Fibroblast of lung (primary cell): ENCODE data around the gene ADAMTS10. TPM values are rescaled to one million over a fixed set of nuclear protein-coding genes. Genes with fewer than 3 reads are reported as not detected.
"Not testable (repeated sequence)": the region's sequence is repeated elsewhere in the genome, so short reads cannot be mapped to it uniquely, and the experiment has no call there.

Experiments
- DNase-seq, 2 donors: peaks; one replicate each; pipeline versions ENCODE4 v3.0.0 to v3.0.0-alpha.2; 2010; ENCODE audit warnings: low read depth in 2 of 2
- H2AFZ ChIP-seq: 2 replicates; pipeline ENCODE4 v1.5.1; 2012; ENCODE audit warnings: low read length, control low read depth, inconsistent platforms
- H3K27ac ChIP-seq: 2 replicates; pipeline ENCODE4 v1.5.1; 2011; ENCODE audit warnings: low read length, control low read depth; ENCODE audit not compliant: insufficient read depth
- H3K27me3 ChIP-seq: 2 replicates; pipeline ENCODE4 v1.5.1; 2011; ENCODE audit warnings: mild to moderate bottlenecking, low read length; ENCODE audit not compliant: control insufficient read depth, insufficient read depth
- H3K36me3 ChIP-seq: 2 replicates; pipeline ENCODE4 v1.5.1; 2011; ENCODE audit warnings: low read length; ENCODE audit not compliant: control insufficient read depth, insufficient read depth
- H3K4me1 ChIP-seq: 2 replicates; pipeline ENCODE4 v1.5.1; 2011; ENCODE audit warnings: low read length; ENCODE audit not compliant: control insufficient read depth, insufficient read depth; ENCODE audit errors: extremely low read depth
- H3K4me2 ChIP-seq: 2 replicates; pipeline ENCODE4 v1.5.1; 2011; ENCODE audit warnings: low read length, control low read depth; ENCODE audit not compliant: insufficient read depth; ENCODE audit errors: extremely low read depth
- H3K4me3 ChIP-seq, 4 experiments: fragments of 200-600 bp in 1 of 4; sonication (generic) in 1 of 4; replicated peaks in 1 of 4; 2 replicates each; pipeline ENCODE4 v1.5.1; 2011 to 2016; ENCODE audit warnings: low read length in 4 of 4, low read depth in 3 of 4, mild to moderate bottlenecking in 3 of 4, control low read depth in 2 of 4, inconsistent platforms in 1 of 4, mixed read lengths in 1 of 4; ENCODE audit not compliant: insufficient read depth in 1 of 4; ENCODE audit errors: control extremely low read depth in 1 of 4
- H3K79me2 ChIP-seq: 2 replicates; pipeline ENCODE4 v1.5.1; 2012; ENCODE audit warnings: mild to moderate bottlenecking, low read length, inconsistent platforms; ENCODE audit not compliant: control insufficient read depth, insufficient read depth
- H3K9ac ChIP-seq: 2 replicates; pipeline ENCODE4 v1.5.1; 2011; ENCODE audit warnings: mild to moderate bottlenecking, low read length, control low read depth; ENCODE audit not compliant: insufficient read depth
- H3K9me3 ChIP-seq: 2 replicates; pipeline ENCODE4 v1.5.1; 2012; ENCODE audit warnings: low read depth, low read length; ENCODE audit not compliant: control insufficient read depth, insufficient read depth
- H4K20me1 ChIP-seq: 2 replicates; pipeline ENCODE4 v1.5.1; 2011; ENCODE audit warnings: low read length; ENCODE audit not compliant: control insufficient read depth, insufficient read depth; ENCODE audit errors: extremely low read depth
- EZH2 ChIP-seq: IDR thresholded peaks from 2 replicates; pipeline ENCODE4 v1.5.1; 2012; ENCODE audit warnings: low read length, control low read depth, mild to moderate bottlenecking; ENCODE audit errors: missing control alignments
- polyA plus RNA-seq, 2 donors: library from polyadenylated mRNA; depleted of rRNA in 1 of 2; stranded (reverse) in 1 of 2; unstranded in 1 of 2; fragments of >200 nt; gene quantifications; 2 replicates each; pipeline ENCODE4 v1.2.1, GENCODE V29; 2011 to 2012; ENCODE audit warnings: missing spikeins in 1 of 2
- total RNA-seq: library from RNA; depleted of rRNA; stranded (reverse); fragments of >200 nt; gene quantifications from 2 replicates; pipeline ENCODE4 v1.2.1, GENCODE V29; 2014
- TF ChIP-seq, protein P1 (sequence below), 2 donors: IDR thresholded peaks in 1 of 2; conservative IDR thresholded peaks in 1 of 2; 1 replicate in 1 of 2; 2 replicates in 1 of 2; pipeline ENCODE4 v1.5.1; 2011 to 2012; ENCODE audit warnings: low read length in 2 of 2, control low read depth in 1 of 2, inconsistent platforms in 1 of 2, low read depth in 1 of 2, mild to moderate bottlenecking in 1 of 2

Gene ADAMTS10
- total and polyA plus RNA-seq, 2 donors (not counting 1 experiment from before 2014, with no cell fraction given): 2.0 to 11.2 TPM

DNA sequence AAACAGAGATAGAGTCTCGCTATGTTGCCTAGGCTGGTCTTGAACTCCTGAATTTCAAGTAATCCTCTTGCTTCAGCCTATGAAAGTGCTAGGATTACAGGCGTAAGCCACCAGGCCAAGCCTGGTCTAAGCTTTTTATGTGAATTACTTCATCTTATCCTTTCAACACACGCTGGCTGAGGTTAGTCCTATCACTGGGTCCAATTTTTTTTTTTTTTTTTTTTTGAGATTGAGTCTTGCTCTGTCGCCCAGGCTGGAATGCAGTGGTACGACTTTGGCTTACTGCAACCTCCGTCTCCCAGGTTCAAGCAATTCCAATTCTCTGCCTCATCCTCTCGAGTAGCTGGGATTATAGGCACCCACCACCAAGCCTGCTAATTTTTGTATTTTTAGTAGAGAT lies 43.7 kb downstream of the ADAMTS10 start:
- no peaks in the 10 kb centered on the region for H4K20me1 ChIP-seq
- no peak overlapping the region for H3K27ac ChIP-seq
- H3K9ac ChIP-seq: no peak overlapping the region
- H3K9me3 ChIP-seq: no peaks in the 10 kb centered on the region
- H3K27me3 ChIP-seq: no peaks in the 10 kb centered on the region
- no peaks in the 10 kb centered on the region for H3K36me3 ChIP-seq
- DNase-seq: peak in 1 of 2 donors; percentile 20
- H3K4me3 ChIP-seq: no peak overlapping the region
- H3K4me2 ChIP-seq: no peak overlapping the region
- TF ChIP-seq, protein P1, sequence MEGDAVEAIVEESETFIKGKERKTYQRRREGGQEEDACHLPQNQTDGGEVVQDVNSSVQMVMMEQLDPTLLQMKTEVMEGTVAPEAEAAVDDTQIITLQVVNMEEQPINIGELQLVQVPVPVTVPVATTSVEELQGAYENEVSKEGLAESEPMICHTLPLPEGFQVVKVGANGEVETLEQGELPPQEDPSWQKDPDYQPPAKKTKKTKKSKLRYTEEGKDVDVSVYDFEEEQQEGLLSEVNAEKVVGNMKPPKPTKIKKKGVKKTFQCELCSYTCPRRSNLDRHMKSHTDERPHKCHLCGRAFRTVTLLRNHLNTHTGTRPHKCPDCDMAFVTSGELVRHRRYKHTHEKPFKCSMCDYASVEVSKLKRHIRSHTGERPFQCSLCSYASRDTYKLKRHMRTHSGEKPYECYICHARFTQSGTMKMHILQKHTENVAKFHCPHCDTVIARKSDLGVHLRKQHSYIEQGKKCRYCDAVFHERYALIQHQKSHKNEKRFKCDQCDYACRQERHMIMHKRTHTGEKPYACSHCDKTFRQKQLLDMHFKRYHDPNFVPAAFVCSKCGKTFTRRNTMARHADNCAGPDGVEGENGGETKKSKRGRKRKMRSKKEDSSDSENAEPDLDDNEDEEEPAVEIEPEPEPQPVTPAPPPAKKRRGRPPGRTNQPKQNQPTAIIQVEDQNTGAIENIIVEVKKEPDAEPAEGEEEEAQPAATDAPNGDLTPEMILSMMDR (conservative IDR thresholded peaks at IDR 0.05 in 1 of 2, IDR thresholded peaks at IDR 0.05 in 1 of 2; ENCODE audit: low read depth in 1 of 2, low read length in 2 of 2): no peak
- TF ChIP-seq EZH2: no peak
- no peak overlapping the region for H2AFZ ChIP-seq
- peaks cover 8% of the 10 kb centered on the region for H3K4me1 ChIP-seq
- H3K79me2 ChIP-seq: no peaks in the 10 kb centered on the region

DNA sequence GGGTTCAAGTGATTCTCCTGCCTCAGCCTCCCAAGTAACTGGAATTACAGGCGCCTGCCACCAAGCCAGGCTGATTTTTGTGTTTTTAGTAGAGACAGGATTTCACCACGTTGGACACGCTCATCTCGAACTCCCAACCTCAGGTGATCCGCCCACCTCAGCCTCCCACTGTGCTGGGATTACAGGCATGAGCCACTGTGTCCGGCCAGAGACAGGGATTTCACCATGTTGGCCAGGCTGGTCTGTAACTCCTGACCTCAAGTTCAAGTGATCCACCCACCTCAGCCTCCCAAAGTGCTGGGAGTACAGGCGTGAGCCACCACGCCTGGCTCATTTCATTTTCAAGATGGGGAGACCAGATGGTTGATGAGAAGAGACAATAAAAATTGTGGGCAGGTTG lies 45.6 kb downstream of the ADAMTS10 start:
- not testable (repeated sequence) for H4K20me1 ChIP-seq, H3K4me2 ChIP-seq, H3K9me3 ChIP-seq, H3K36me3 ChIP-seq, H2AFZ ChIP-seq, H3K79me2 ChIP-seq, H3K27ac ChIP-seq, H3K27me3 ChIP-seq, H3K4me1 ChIP-seq, DNase-seq, H3K9ac ChIP-seq, H3K4me3 ChIP-seq

DNA sequence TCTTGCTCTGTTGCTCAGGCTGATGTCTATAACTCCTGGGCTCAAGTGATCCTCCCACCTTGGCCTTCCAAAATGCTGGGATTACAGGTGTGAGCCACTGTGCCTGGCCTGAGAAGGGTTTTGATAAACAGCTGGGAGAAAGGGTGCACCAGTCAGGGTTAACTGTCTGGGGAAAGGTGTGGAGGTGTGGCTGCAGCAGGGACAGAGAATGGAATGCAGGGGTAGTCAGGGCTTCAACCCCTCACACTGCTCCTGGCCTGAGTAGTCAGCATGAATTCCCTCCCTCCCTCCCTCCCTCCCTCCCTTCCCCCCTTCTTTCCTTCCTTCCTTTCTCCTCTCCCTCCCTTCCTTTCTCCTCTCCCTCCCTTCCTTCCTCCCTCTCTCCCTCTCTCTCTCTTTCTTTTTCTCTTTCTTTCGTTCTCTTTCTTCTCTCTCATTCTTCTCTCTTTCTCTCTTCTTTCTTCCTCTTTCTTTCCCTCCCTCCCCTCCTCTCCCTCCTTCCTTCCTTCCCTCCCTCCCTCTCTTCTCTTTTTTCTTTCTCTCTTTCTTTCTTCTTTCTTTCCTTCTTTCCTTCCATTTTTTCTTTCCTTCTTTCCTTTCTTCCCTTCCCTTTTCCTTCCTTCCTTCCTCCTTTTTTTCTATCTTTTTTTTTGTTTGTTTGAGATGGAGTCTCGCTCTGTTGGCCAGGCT lies 49.3 kb downstream of the ADAMTS10 start:
- DNase-seq: no peak
- Histone ChIP-seq H3K36me3 (no peaks in the 10 kb centered on the region), H3K4me2 (no peak overlapping the region), H3K9ac (no peak overlapping the region), H3K27me3 (no peaks in the 10 kb centered on the region), H3K27ac (no peak overlapping the region), H4K20me1 (no peaks in the 10 kb centered on the region), H3K79me2 (no peaks in the 10 kb centered on the region), H3K9me3 (no peaks in the 10 kb centered on the region), H3K4me1 (no peaks in the 10 kb centered on the region), H3K4me3 (no peak overlapping the region), H2AFZ (no peak overlapping the region)
- TF ChIP-seq EZH2: no peak
- TF ChIP-seq, protein P1 (conservative IDR thresholded peaks at IDR 0.05 in 1 of 2, IDR thresholded peaks at IDR 0.05 in 1 of 2; ENCODE audit: low read depth in 1 of 2, low read length in 2 of 2): no peak
